ENCODE results near the gene DTNB. TPM values are rescaled to one million over a fixed set of nuclear protein-coding genes. Genes with fewer than 3 reads are reported as not detected.

DTNB gene
- total and polyA plus RNA-seq, 10 of the 15 experiments (the other 5 are each of a cell fraction or from before 2014, with no cell fraction given), result 4.5 to 30.6 (median 11.9) TPM

DNA sequence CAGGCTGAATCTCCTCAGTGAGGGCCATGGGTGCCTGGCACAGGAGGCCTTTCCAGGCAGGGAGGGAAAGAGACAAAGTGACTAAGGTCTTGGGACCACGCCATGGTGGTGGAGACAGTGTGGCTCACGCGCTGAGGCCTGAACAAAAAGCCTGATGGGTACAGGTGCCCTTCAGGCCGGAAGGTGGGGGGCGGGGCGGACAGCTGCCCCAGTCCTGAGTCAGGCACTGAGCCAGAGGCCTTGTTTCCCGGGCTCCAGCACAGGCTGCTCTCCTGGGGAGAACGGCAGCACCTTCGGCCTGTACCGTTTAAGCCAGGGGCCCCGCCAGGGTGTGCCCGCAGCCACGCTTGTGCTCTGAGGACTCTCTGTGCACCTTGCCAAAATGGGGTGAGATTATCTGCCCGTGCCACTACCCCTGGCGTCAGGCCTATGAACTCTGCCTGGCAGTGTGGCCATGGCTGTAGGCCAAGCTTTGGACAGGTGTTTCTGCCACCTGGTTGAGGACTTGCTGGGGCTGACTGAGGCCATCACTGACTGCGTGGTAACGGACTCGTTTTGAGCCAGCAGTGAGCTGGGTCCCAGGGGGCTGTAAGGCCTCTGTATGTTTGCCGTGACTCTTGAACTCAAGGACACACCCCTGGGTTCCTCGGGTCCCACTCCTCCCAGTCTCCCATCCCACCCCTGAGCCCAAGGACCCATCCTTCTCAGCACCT lies 300.0 kb downstream of the DTNB start:
- Histone ChIP-seq H3K27me3 (replicated peaks in 1 of 2; ENCODE audit: control insufficient read depth in 2 of 2, insufficient read depth in 2 of 2, low read length in 1 of 2) (no peaks in the 10 kb centered on the region), H3K4me1 (ENCODE audit: control insufficient read depth, insufficient read depth, low read length) (peaks cover 19% of the 10 kb centered on the region), H4K20me1 (ENCODE audit: control insufficient read depth, insufficient read depth) (no peaks in the 10 kb centered on the region), H3K36me3 (ENCODE audit: control insufficient read depth in 2 of 2, insufficient read depth in 2 of 2, low read length in 1 of 2) (no peaks in the 10 kb centered on the region), H3K4me3 (no peak overlapping the region), H2AFZ (ENCODE audit: control insufficient read depth, low read depth, low read length) (no peak overlapping the region), H3K4me2 (ENCODE audit: control insufficient read depth, insufficient read depth) (no peak overlapping the region), H3K79me2 (ENCODE audit: control insufficient read depth, insufficient read depth, low read length) (no peaks in the 10 kb centered on the region), H3K9ac (ENCODE audit: control insufficient read depth, insufficient read depth, low read length) (no peak overlapping the region), H3K9me3 (replicated peaks; ENCODE audit: control insufficient read depth, insufficient read depth, low read length) (no peaks in the 10 kb centered on the region), H3K27ac (ENCODE audit: control insufficient read depth, insufficient read depth) (no peak overlapping the region)
- POLR2A ChIA-PET, result interaction anchor here (1.1 to 2.4 kb wide), 2 partner anchors 11 to 45 kb away, joined by 4 to 11 read pairs; no protein-coding TSS in a partner anchor
- in situ Hi-C loops (cut with MboI) (no loop called here), intact Hi-C loops (cut with micrococcal nuclease; ENCODE audit: unreplicated experiment) (no loop called here)
- TF ChIP-seq MEF2A (IDR thresholded peaks at IDR 0.05; ENCODE audit: insufficient read depth, low read depth, low read length), result no peak
- no peak for TF ChIP-seq POU2F2 (IDR thresholded peaks at IDR 0.05; ENCODE audit: borderline replicate concordance, low read depth, low read length)
- TF ChIP-seq SREBF2 (IDR thresholded peaks at IDR 0.05; ENCODE audit: low read length), result no peak
- TF ChIP-seq ZSCAN29 (IDR thresholded peaks at IDR 0.05), result no peak
- TF ChIP-seq, protein P1, sequence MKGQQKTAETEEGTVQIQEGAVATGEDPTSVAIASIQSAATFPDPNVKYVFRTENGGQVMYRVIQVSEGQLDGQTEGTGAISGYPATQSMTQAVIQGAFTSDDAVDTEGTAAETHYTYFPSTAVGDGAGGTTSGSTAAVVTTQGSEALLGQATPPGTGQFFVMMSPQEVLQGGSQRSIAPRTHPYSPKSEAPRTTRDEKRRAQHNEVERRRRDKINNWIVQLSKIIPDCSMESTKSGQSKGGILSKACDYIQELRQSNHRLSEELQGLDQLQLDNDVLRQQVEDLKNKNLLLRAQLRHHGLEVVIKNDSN (IDR thresholded peaks at IDR 0.05; ENCODE audit: borderline replicate concordance, extremely low read length, insufficient read depth, low read depth, low read length), result no peak
- TF ChIP-seq POLR2A (IDR thresholded peaks at IDR 0.05; ENCODE audit: low read depth, low read length), result no peak
- TF ChIP-seq FOS (IDR thresholded peaks at IDR 0.05; ENCODE audit: borderline replicate concordance, extremely low read depth, insufficient read length), result no peak
- no peak for TF ChIP-seq MEF2B (IDR thresholded peaks at IDR 0.05; ENCODE audit: partially characterized antibody, poor library complexity, severe bottlenecking)
- ATAC-seq (no peak), FAIRE-seq (no peak), DNase-seq (ENCODE audit: low read depth, low spot score) (no peak)
- 84% methylated on average over 14 of the region's 20 CpGs for WGBS (ENCODE audit: insufficient coverage, insufficient replicate concordance, low lambda C conversion rate, missing lambda C conversion rate)
- CTCF ChIA-PET, result interaction anchor here (0.6 to 8.5 kb wide), 3 partner anchors 9 to 235 kb away, joined by 3 to 126 read pairs (median 3); no protein-coding TSS in a partner anchor
- RAD21 ChIA-PET (ENCODE audit: unreplicated experiment), result no interaction called here
- SMC1A ChIA-PET (ENCODE audit: uncharacterized antibody, unreplicated experiment), result interaction anchor here (1.0 to 7.5 kb wide), 2 partner anchors 11 to 45 kb away, joined by 3 to 83 read pairs; no protein-coding TSS in a partner anchor
- no TSS peak for BruUV-seq (replicated peaks)

Measured in GM12878 (cell line).